Adrenal gland (tissue), 12 donors: ENCODE data around the gene KAZN. TPM values are rescaled to one million over a fixed set of nuclear protein-coding genes. Genes with fewer than 3 reads are reported as not detected.

Source experiments
- DNase-seq, 7 donors: peaks; one replicate each; pipeline ENCODE4 v3.0.0-alpha.2; 2019 to 2020
- H3K27ac ChIP-seq, 5 donors: fragments of 200-600 bp; sonication (generic) in 4 of 5; 1 replicate in 3 of 5; 2 replicates in 2 of 5; pipeline versions ENCODE4 v1.5.1 to v1.8.0; 2016 to 2020; ENCODE audit warnings: mild to moderate bottlenecking in 1 of 5
- H3K27me3 ChIP-seq: fragments of 200-600 bp; 2 replicates; pipeline ENCODE4 v1.8.0; 2021
- H3K36me3 ChIP-seq, 2 donors: fragments of 200-600 bp; replicated peaks in 1 of 2; 1 replicate in 1 of 2; 2 replicates in 1 of 2; pipeline versions ENCODE4 v1.5.1 to v1.8.0; 2018 to 2022
- H3K4me1 ChIP-seq, 2 donors: fragments of 200-600 bp; replicated peaks in 1 of 2; 1 replicate in 1 of 2; 2 replicates in 1 of 2; pipeline versions ENCODE4 v1.5.1 to v1.8.0; 2018 to 2021
- H3K4me3 ChIP-seq, 4 donors: fragments of 200-600 bp; sonication (generic) in 3 of 4; one replicate each; pipeline ENCODE4 v1.5.1; 2016 to 2018
- H3K9me3 ChIP-seq, 3 donors: fragments of 200-600 bp; sonication (generic) in 1 of 3; replicated peaks in 1 of 3; 1 replicate in 2 of 3; 2 replicates in 1 of 3; pipeline versions ENCODE4 v1.5.1 to v1.8.0; 2016 to 2021
- POLR2A ChIP-seq, 2 donors: fragments of 450-650 bp; IDR thresholded peaks; one replicate each; pipeline ENCODE4 v1.6.1; 2017; ENCODE audit warnings: antibody characterized with exemption in 2 of 2, mild to moderate bottlenecking in 2 of 2, moderate library complexity in 1 of 2
- WGBS, 4 donors: extraction: QIAGEN DNeasy Blood & Tissue Kit in 2 of 4; methylation state at CpG; one replicate each; pipeline versions ENCODE4 v1.1.5 to v1.1.7; 2013 to 2017; 5-methylcytosine and 5-hydroxymethylcytosine counted together
- intact Hi-C, 2 donors: fragments of 100-400 bp; cut with DNase I; formaldehyde crosslinking; loops; one replicate each; pipeline versions ENCODE4 v1.14.1 to v1.15.0; 2022 to 2023
- polyA plus RNA-seq, 3 donors: library from polyadenylated mRNA; stranded (reverse); fragments of 200-250 nt in 2 of 3; fragments of 350-450 nt in 1 of 3; fragmentation: Illumina TruSeq in 1 of 3; extraction: RNeasy Lipid Tissue Mini Kit (QIAGEN cat#74804) in 1 of 3; gene quantifications; one replicate each; pipeline ENCODE4 v1.2.3, GENCODE V29; 2013 to 2014
- total RNA-seq, 9 donors: library from RNA; depleted of rRNA in 4 of 9; stranded (reverse); fragments of >200 nt in 4 of 9; fragments of 120-200 nt in 1 of 9; fragmentation: NEBNext Ultra II Directional in 1 of 9; extraction: Animal tissue kit (Norgen Biotek cat#: 25700) in 1 of 9; gene quantifications; one replicate each; pipeline versions ENCODE4 v1.1.0 to v1.2.4, GENCODE V29; 2013 to 2023
- TF ChIP-seq, protein P1 (sequence below), 6 experiments: fragments of 450-650 bp in 4 of 6; fragments of 200-600 bp in 2 of 6; sonication (generic) in 1 of 6; IDR thresholded peaks; 1 replicate in 5 of 6; 2 replicates in 1 of 6; pipeline versions ENCODE4 v1.5.1 to v1.8.0; 2016 to 2021; ENCODE audit warnings: antibody characterized with exemption in 6 of 6, mild to moderate bottlenecking in 2 of 6, moderate library complexity in 1 of 6
- donor health status: healthy with polysubstance abuse.
- donor health status: Bipolar disorder and iron deficiency.
- donor health status: DM: yes; HTN: yes; CAD: no.
- donor health status: DM: no; HTN: no; CAD: no.
- donor health status: DM: no; HTN: no; CAD: no.
- donor health status: DM: yes; HTN: yes; CAD: no.

Gene KAZN
- total and polyA plus RNA-seq, 12 donors: 5.9 to 63.4 (median 29.5) TPM

DNA sequence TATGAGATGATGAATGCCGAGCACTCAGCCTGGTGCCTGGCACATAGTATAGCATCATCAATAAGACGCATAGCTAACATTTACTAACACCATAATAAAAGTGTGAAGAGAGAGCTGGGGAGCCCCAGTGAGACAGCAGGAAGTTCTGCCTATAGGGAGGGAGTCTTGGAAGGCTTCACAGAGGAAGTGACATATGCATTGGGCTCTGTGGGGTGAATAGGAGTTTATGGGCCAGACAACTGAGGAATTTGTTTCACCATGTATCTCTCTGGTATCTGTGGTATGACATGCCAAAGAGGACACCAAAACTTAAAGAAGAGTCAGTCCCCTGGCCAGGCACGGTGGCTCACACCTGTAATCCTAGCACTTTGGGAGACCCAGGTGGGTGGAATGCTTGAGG, 436.8 kb downstream of the KAZN start:
- no peaks in the 10 kb centered on the region for H3K27me3 ChIP-seq
- H3K27ac ChIP-seq: no peak overlapping the region
- TF ChIP-seq, protein P1, sequence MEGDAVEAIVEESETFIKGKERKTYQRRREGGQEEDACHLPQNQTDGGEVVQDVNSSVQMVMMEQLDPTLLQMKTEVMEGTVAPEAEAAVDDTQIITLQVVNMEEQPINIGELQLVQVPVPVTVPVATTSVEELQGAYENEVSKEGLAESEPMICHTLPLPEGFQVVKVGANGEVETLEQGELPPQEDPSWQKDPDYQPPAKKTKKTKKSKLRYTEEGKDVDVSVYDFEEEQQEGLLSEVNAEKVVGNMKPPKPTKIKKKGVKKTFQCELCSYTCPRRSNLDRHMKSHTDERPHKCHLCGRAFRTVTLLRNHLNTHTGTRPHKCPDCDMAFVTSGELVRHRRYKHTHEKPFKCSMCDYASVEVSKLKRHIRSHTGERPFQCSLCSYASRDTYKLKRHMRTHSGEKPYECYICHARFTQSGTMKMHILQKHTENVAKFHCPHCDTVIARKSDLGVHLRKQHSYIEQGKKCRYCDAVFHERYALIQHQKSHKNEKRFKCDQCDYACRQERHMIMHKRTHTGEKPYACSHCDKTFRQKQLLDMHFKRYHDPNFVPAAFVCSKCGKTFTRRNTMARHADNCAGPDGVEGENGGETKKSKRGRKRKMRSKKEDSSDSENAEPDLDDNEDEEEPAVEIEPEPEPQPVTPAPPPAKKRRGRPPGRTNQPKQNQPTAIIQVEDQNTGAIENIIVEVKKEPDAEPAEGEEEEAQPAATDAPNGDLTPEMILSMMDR (IDR thresholded peaks at IDR 0.05): no peak
- no peak for TF ChIP-seq POLR2A (IDR thresholded peaks at IDR 0.05)
- no peak for DNase-seq
- 91 to 98% (median 95%) methylated on average over 3 of the region's 3 CpGs for WGBS, 4 donors
- H3K4me3 ChIP-seq: no peak overlapping the region
- H3K4me1 ChIP-seq: no peaks in the 10 kb centered on the region
- intact Hi-C loops: no loop called here
- peaks cover 0 to 13% of the 10 kb centered on the region in 2 donors for H3K36me3 ChIP-seq
- no peaks in the 10 kb centered on the region for H3K9me3 ChIP-seq

DNA sequence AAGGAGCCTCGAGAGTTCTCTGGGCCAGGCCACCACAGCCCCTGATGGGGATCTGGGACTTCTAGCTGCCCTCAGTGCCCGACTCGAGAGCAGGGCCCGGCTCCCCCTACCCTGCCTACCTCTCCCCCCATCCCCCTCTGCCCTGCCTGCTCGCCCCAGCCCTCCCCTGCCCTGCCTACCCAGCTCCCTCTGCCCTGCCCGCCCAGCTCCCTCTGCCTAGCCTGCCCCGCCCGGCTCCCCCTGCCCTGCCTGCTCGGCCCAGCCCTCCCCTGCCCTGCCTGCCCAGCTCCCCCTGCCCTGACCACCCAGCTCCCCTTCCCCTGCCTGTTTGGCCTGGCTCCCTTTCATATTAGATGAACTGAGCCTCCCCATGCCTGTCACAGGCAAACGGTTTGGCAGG, 437.6 kb downstream of the KAZN start:
- DNase-seq: no peak
- no peaks in the 10 kb centered on the region for H3K9me3 ChIP-seq
- H3K36me3 ChIP-seq: peaks cover 0 to 13% of the 10 kb centered on the region in 2 donors
- H3K4me1 ChIP-seq: no peaks in the 10 kb centered on the region
- H3K27ac ChIP-seq: no peak overlapping the region
- WGBS, 4 donors: 70 to 91% (median 80%) methylated on average over 2 to 10 of the region's 10 CpGs
- H3K4me3 ChIP-seq: no peak overlapping the region
- intact Hi-C loops: no loop called here
- no peaks in the 10 kb centered on the region for H3K27me3 ChIP-seq
- TF ChIP-seq POLR2A (IDR thresholded peaks at IDR 0.05): no peak
- TF ChIP-seq, protein P1 (IDR thresholded peaks at IDR 0.05): no peak

DNA sequence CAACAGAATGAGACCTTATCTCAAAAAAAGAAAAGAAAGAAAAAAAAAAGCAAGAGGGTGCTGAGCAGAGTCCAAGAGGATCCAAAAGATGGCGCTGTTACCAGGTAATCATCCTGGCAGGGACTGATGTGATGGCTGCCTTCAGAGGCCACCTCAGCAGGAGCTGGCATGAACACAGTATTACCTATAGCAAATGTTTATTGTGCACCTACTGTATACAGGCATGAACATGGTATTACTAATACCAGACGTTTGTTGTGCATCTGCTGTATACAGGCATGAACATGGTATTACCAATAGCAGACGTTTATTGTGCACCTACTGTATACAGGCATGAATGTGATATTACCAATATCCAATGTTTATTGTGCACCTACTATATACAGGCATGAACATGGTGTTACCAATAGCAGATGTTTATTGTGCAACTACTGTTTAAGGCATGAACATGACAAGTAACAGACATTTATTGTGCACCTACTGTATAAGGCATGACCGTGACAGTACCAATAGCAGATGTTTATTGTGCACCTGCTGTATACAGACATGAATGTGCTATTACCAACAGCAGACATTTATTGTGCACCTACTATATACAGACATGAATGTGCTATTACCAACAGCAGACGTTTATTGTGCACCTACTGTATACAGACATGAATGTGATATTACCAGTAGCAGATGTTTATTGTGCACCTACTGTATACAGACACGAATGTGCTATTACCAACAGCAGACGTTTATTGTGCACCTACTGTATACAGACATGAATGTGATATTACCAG, 439.9 kb downstream of the KAZN start:
- TF ChIP-seq, protein P1 (IDR thresholded peaks at IDR 0.05): peak in 1 of 6 experiments; percentile 16
- no peak for TF ChIP-seq POLR2A (IDR thresholded peaks at IDR 0.05)
- 64 to 84% (median 82%) methylated on average over 6 to 7 of the region's 7 CpGs for WGBS, 4 donors
- Histone ChIP-seq H3K27me3 (no peaks in the 10 kb centered on the region), H3K36me3 (peaks cover 0 to 13% of the 10 kb centered on the region in 2 donors), H3K4me1 (peaks cover 6 to 9% of the 10 kb centered on the region in 2 donors), H3K4me3 (no peak overlapping the region), H3K9me3 (no peaks in the 10 kb centered on the region), H3K27ac (no peak overlapping the region)
- intact Hi-C loops: no loop called here
- DNase-seq: peak in 1 of 7 donors; percentile 28

DNA sequence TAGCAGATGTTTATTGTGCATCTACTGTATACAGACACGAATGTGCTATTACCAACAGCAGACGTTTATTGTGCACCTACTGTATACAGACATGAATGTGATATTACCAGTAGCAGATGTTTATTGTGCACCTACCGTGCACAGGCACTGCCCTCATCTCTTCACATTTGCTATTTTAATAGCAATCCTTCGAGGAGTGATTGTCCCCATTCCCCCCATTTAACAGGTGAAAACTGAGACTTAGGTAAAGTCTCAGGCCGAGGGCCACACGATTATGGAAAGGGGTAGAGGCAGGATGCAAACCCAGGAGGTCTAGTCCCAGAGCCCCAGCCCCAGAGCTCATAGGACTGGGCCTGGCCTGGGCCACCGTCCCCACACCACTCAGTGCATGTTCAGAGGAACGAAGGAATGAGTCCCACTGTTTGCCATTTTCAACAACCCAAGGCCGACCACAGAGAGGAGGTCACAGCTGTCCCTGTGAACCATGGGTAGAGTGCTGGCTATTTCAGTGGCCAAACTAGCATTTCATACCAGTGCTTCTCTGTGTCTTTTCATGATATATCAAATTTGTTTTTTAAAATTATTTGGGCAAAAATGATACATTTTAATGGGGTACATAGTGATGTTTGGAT, 440.6 kb downstream of the KAZN start:
- 75 to 78% (median 77%) methylated on average over 8 to 9 of the region's 9 CpGs for WGBS, 4 donors
- Histone ChIP-seq H3K4me3 (no peak overlapping the region), H3K36me3 (peaks cover 0 to 13% of the 10 kb centered on the region in 2 donors), H3K27ac (no peak overlapping the region), H3K9me3 (no peaks in the 10 kb centered on the region), H3K4me1 (peaks cover 6 to 9% of the 10 kb centered on the region in 2 donors), H3K27me3 (no peaks in the 10 kb centered on the region)
- DNase-seq: no peak
- intact Hi-C loops: no loop called here
- TF ChIP-seq, protein P1 (IDR thresholded peaks at IDR 0.05): no peak
- TF ChIP-seq POLR2A (IDR thresholded peaks at IDR 0.05): no peak
